HG03469 (cell line): ENCODE data around the gene EXOSC9.
"Not testable (repeated sequence)": the region's sequence is repeated elsewhere in the genome, so short reads cannot be mapped to it uniquely, and the experiment has no call there.

Experiments used
- ATAC-seq: cut with Tn5 transposase; IDR thresholded peaks from one replicate; pipeline ENCODE4 v1.9.1; 2021; ENCODE audit warnings: mild to moderate bottlenecking, moderate library complexity, moderate number of reproducible peaks; ENCODE audit not compliant: unreplicated experiment

The EXOSC9 gene, protein sequence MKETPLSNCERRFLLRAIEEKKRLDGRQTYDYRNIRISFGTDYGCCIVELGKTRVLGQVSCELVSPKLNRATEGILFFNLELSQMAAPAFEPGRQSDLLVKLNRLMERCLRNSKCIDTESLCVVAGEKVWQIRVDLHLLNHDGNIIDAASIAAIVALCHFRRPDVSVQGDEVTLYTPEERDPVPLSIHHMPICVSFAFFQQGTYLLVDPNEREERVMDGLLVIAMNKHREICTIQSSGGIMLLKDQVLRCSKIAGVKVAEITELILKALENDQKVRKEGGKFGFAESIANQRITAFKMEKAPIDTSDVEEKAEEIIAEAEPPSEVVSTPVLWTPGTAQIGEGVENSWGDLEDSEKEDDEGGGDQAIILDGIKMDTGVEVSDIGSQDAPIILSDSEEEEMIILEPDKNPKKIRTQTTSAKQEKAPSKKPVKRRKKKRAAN

DNA sequence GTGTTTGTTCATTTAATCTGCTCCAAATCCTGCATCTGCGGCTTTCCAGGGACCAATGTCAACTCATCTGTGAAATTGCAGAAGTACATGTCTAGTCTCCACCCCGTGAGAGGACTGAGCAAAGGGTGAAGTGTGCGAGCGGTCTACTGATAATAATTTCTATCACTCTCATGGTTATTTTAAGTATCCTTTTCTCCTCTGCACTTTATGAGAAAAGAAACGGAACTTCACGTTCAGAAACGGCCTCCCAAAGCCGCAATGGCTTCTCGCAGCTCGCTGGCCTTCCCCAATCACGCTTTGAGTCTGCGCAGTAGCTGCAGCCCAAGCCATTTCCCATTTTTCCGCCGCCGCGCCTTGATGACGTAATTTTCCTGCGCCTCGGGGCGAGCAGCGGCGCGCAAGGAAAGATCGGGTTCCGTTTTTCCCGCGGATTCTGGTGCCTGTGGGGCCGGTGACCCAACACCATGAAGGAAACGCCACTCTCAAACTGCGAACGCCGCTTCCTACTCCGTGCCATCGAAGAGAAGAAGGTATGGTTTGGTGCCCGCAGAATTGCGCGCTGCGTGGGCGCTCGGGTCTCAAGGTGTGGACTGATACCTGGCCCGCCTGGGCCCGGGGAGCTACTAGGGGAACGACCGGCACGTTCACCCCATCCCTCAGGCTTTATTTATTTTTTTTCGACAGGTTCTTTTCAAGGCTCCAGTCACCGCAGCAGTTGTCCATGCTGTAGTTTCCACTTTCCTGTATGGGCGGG, at the start of gene EXOSC9:
TSS of gene EXOSC9 (plus strand) at position 363 of the 754 bp plus-strand sequence. CDS start at position 465, 102 bp downstream.
- ATAC-seq: peak; percentile 70

- ATAC-seq: not testable (repeated sequence)
These were observed 49.0 kb upstream of the EXOSC9 start for GRCh38 chr4:121752142-121752541.

DNA sequence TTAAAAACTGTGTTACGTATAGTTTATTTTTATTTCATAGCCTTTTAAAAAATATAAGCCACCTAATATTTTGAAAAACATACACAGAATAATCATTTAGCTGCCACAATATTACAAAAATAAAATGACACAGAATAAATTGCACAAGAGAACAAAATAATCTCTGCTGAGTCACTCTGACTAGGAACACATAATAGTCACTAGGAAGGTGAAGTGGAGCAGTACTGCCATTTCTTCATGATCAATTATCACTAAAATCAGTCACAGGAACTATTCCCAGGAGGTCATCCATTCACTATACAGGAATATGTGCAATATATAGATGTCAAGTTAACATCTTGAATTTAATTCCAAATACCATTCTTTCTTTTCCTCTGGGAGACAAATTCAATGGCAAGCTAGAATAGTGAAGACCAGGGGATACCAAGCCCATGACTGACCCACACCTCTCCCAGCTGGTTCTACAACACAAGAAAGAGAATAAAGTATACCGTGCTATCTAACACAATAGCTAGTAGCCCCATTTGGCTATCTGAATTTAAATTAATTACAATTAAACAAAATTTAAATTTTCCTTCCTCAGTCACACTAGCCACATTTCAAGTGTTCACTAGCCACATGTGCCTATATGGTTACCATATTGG, 42.1 kb upstream of the EXOSC9 start:
- ATAC-seq: no peak

DNA sequence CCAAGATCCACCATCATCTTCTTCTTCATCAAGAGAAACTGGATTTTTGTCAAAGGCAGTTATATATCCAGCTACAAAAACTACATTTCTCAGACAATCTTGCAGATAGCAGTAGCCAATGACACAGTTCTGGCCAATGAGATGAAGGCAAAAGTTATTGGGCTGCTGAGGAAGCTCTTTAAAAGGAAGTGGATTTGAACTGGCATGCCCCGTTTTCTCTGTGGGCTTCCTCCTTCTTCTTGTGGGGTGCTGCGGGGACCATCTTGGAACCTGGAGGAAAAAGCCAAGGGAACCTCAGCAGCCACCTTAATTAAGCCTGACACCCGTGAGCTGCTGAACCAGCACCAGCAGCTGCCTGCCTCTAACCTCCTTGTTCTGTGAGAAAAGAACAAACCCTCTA, 40.9 kb upstream of the EXOSC9 start:
- no peak for ATAC-seq

DNA sequence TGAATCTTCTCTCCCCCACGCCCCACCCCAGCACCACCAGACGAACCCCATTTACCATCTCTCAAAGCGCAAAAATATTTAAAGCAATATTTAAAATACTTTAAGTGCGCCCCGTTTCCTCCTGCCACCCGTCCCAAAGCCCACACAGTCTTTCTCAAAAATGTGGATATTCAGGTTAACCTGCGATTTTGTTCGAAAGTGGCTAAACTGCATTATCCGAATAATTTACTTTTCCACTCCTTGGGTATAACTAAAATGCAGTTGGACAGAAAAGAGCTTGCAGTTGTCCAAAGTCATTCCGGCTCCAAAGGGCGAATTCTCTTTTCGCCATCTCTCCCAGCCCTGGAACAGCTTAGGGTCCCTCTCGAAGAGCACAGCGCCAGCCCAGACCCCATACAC, 36.8 kb upstream of the EXOSC9 start:
- ATAC-seq: no peak

DNA sequence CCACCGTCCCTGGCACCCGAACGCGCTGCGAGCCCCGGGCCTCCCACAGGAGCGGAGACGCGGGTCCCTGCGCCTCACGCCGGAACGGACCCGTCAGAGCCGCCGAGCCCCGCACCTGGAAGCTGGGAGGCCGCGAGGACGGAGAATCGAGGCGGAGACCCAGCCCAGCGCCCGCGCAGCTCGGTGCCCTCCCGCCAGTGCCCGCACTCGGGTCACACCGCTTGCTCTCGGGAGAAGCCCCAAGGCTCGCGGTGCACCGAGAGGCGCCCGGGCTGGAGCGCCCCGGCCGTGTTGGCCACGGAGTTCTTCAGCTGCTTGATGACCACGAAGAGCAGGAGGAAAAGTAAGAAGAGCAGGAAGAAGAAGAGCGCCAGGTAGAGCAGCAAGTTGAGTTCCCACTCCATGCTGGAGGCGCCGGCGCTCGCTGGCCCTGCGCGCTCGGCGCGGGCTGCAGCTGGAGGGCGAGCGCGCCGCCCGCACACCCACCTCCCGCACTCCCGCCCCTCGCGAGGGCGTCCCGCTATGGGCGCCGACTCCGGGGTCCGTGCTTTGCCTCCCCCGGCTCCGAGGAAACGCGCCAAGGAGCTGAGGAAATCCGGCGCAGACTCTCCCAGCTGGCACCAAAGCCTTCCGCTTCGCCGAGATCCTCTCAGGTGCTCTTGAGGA, 36.3 kb upstream of the EXOSC9 start, which contains the start of gene SMIM43:
TSS of gene SMIM43 (minus strand) at position 463 of the 666 bp plus-strand sequence. CDS start at position 404, 59 bp downstream.
- ATAC-seq: no peak

- no peak for ATAC-seq
These were observed 35.8 kb upstream of the EXOSC9 start for GRCh38 chr4:121765368-121765705.

- no peak for ATAC-seq
These were observed 35.1 kb upstream of the EXOSC9 start for GRCh38 chr4:121765971-121766538.

DNA sequence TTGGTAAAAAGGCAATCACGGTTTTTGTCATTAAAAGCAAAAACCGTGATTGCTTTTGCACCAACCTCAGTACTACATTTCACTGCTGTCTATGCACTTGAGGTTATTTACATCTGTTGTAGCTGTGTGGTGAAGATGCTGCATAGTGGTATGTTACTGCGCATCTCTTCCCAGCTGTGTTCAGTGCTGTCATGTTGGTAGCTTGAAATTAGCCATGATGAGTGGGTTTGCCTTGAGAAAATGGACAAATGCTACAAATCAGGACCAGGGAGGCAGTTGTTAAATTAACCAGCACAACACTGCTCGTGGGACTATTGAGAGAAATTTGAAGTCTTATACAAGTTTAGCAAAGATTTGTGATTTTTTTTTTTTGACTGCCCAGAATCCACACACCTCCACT, 34.0 kb upstream of the EXOSC9 start:
- ATAC-seq: no peak

DNA sequence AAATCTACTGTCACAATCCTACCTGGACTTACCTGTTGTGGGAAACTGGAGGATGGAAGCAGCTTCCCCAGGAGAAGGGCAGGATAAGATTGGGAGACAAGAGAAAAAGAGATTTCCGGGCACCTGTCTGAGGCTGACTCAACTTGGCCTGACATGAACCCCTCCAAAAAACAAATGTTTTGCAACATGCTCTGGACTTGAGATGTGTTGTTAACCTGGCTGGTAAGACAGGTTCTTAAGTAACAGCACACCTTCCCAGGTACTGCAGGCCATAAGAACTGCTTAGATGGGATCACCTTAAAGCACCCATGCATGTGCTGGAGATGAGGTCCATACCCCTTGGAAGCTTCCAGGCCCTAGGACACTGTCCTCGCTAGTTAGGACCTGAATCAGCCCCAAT, 31.8 kb upstream of the EXOSC9 start:
- ATAC-seq: no peak

- no peak for ATAC-seq
These were observed 29.3 kb upstream of the EXOSC9 start for GRCh38 chr4:121771869-121772268.

GRCh38 chr4:121773883-121774282, 27.2 kb upstream of the EXOSC9 start:
- no peak for ATAC-seq

DNA sequence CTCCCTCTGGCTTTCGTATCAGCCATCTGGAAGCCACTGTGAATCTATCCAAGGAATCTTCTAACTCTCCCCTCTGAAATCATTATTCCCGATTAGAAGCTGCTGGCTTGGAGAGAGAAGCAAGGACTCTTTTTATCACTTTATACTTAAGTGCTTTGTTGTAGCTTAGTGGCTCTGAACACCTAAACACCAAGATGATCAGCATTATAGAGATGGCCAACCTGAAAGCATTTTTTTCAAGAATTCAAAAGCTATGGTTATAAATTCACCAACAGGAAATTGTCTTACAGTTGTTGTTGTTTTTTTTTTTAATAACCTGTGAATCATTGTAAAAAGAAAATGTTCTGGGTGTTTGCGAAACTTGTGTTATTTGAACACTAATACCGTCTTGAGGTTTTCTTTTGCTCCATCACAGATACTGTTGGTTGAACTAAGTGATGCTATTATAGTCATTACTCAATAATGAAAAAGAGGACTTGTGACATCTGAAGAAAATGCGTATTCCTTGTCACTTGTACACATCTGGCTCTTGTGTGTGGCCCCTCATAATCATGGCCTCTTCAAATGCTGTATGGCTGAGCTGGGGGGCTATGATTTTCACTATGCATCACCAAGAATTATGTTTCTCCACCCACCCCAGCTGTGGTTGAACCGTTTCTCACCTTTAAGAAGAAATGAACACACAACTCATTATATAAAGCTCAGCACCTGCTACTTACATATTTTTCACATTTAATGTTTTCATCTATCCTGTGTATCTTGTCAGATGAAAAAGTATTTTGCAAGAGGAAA, 24.3 kb upstream of the EXOSC9 start:
- no peak for ATAC-seq

GRCh38 chr4:121777625-121778024, 23.5 kb upstream of the EXOSC9 start:
- peak; percentile 71 for ATAC-seq

GRCh38 chr4:121778991-121779628, 22.0 kb upstream of the EXOSC9 start:
- no peak for ATAC-seq

GRCh38 chr4:121783210-121783609, 17.9 kb upstream of the EXOSC9 start:
- ATAC-seq: no peak

- no peak for ATAC-seq
These were observed 16.7 kb upstream of the EXOSC9 start for GRCh38 chr4:121784401-121784800.

DNA sequence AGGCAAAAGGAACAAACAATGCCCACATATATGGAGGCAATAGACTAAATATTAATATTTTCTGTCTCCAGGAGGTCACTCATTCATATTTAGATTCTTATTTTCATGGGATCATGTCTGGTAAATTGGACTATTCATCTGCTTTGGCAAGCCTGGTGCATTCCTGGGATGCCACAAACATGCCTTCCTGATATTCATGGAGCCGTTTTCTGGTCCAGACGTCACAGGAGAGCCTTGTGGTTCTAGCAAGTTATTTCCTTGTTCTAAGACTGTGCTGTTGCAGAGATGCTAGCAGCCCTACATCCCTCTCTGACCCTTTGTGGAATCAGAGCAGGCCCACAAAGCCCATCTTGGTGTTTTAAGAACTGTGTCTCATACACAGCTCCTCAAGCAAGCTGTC, 16.1 kb upstream of the EXOSC9 start:
- ATAC-seq: no peak

DNA sequence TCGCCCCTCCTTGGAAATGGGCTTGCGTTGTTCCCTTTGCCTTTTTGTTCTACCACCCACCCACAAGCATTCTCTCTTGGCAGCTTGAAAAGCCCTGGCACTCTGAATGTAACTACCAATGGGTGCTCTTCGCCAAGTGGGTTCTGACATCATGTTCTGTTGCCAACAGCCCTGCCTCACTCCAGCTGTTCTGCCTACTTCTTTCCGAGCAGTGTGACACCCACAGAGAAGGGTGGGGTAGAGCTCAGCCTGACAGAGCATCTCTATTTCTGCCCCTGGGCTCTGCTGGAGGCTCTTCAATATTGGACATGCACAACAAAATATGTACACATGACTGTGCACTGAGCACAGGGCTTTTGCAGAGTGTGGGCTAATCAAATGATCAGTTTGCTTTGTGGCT, 15.6 kb upstream of the EXOSC9 start:
- no peak for ATAC-seq
